Neutrophil (primary cell): ENCODE results near the gene HORMAD2.
"Not testable (repeated sequence)": the region's sequence is repeated elsewhere in the genome, so short reads cannot be mapped to it uniquely, and the experiment has no call there.

ENCODE experiments used
- H3K27ac ChIP-seq: fragments of 200-600 bp; sonication (generic); 2 replicates; pipeline ENCODE4 v1.5.1; 2016; ENCODE audit warnings: mild to moderate bottlenecking, moderate library complexity
- H3K27me3 ChIP-seq: fragments of 200-600 bp; sonication (generic); 2 replicates; pipeline ENCODE4 v1.6.0; 2016; ENCODE audit warnings: mild to moderate bottlenecking
- H3K36me3 ChIP-seq: fragments of 200-600 bp; sonication (generic); 2 replicates; pipeline ENCODE4 v1.5.1; 2017
- H3K4me1 ChIP-seq, 2 experiments: fragments of 200-600 bp in 1 of 2; sonication (generic) in 1 of 2; 1 replicate in 1 of 2; 2 replicates in 1 of 2; pipeline versions ENCODE4 v1.5.1 to v1.6.1; 2013 to 2016; ENCODE audit warnings: low read depth in 1 of 2, low read length in 1 of 2, mild to moderate bottlenecking in 1 of 2, moderate library complexity in 1 of 2; ENCODE audit not compliant: control insufficient read depth in 1 of 2, insufficient read depth in 1 of 2
- H3K4me3 ChIP-seq, 2 experiments: fragments of 200-600 bp in 1 of 2; sonication (generic) in 1 of 2; 1 replicate in 1 of 2; 2 replicates in 1 of 2; pipeline ENCODE4 v1.5.1; 2013 to 2016; ENCODE audit warnings: low read depth in 1 of 2, low read length in 1 of 2, mild to moderate bottlenecking in 1 of 2, moderate library complexity in 1 of 2
- H3K9me3 ChIP-seq: fragments of 200-600 bp; sonication (generic); 2 replicates; pipeline ENCODE4 v1.5.1; 2016
- TF ChIP-seq, protein P1 (sequence below): fragments of 200-600 bp; sonication (generic); IDR thresholded peaks from 2 replicates; pipeline ENCODE4 v1.5.1; 2016; ENCODE audit warnings: antibody characterized with exemption

HORMAD2 gene

GRCh38 chr22:30056015-30056414 lies 24.2 kb upstream of the HORMAD2 start:
- TF ChIP-seq, protein P1, sequence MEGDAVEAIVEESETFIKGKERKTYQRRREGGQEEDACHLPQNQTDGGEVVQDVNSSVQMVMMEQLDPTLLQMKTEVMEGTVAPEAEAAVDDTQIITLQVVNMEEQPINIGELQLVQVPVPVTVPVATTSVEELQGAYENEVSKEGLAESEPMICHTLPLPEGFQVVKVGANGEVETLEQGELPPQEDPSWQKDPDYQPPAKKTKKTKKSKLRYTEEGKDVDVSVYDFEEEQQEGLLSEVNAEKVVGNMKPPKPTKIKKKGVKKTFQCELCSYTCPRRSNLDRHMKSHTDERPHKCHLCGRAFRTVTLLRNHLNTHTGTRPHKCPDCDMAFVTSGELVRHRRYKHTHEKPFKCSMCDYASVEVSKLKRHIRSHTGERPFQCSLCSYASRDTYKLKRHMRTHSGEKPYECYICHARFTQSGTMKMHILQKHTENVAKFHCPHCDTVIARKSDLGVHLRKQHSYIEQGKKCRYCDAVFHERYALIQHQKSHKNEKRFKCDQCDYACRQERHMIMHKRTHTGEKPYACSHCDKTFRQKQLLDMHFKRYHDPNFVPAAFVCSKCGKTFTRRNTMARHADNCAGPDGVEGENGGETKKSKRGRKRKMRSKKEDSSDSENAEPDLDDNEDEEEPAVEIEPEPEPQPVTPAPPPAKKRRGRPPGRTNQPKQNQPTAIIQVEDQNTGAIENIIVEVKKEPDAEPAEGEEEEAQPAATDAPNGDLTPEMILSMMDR, result no peak

DNA sequence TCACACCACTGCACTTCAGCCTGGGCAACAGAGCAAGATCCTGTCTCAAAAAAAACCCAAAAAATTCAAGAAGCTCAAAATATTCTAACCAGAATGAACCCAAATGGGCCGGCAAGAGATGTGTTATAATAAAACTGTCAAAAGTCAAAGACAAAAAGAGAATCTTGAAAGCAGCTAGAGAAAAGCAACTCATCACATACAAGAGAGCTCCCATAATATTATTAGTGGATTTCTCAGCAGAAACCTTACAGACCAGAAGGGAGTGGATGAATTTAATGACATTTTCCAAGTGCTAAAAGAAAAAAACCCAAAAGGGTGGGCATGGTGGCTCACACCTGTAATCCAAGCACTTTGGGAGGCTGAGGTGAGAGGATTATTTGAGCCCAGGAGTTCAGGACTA lies 22.9 kb upstream of the HORMAD2 start:
- Histone ChIP-seq H3K4me3 (no peak overlapping the region), H3K9me3 (no peaks in the 10 kb centered on the region), H3K36me3 (no peaks in the 10 kb centered on the region), H3K27me3 (no peaks in the 10 kb centered on the region), H3K27ac (no peak overlapping the region), H3K4me1 (peaks cover 4 to 10% of the 10 kb centered on the region in 2 experiments)
- TF ChIP-seq, protein P1, result no peak

More at GRCh38 chr22:30056015-30056414, 24.2 kb upstream of the HORMAD2 start:
- no peaks in the 10 kb centered on the region for H3K27me3 ChIP-seq
- H3K27ac ChIP-seq, result no peak overlapping the region
- no peaks in the 10 kb centered on the region for H3K9me3 ChIP-seq
- H3K4me3 ChIP-seq, result no peak overlapping the region
- H3K36me3 ChIP-seq, result no peaks in the 10 kb centered on the region
- no peaks in the 10 kb centered on the region for H3K4me1 ChIP-seq

- not testable (repeated sequence) for H3K36me3 ChIP-seq, H3K4me3 ChIP-seq, H3K9me3 ChIP-seq, H3K27me3 ChIP-seq, H3K27ac ChIP-seq
- peaks cover 4 to 10% of the 10 kb centered on the region in 2 experiments for H3K4me1 ChIP-seq
Observed at GRCh38 chr22:30059346-30060020, 20.8 kb upstream of the HORMAD2 start.

- H3K27ac ChIP-seq, H3K4me3 ChIP-seq, H3K9me3 ChIP-seq, H3K27me3 ChIP-seq, H3K36me3 ChIP-seq: not testable (repeated sequence)
- peaks cover 4 to 10% of the 10 kb centered on the region in 2 experiments for H3K4me1 ChIP-seq
Observed at GRCh38 chr22:30061094-30061493, 19.2 kb upstream of the HORMAD2 start.

GRCh38 chr22:30062259-30062658 lies 18.0 kb upstream of the HORMAD2 start:
- Histone ChIP-seq H3K9me3 (no peaks in the 10 kb centered on the region), H3K27ac (no peak overlapping the region)

DNA sequence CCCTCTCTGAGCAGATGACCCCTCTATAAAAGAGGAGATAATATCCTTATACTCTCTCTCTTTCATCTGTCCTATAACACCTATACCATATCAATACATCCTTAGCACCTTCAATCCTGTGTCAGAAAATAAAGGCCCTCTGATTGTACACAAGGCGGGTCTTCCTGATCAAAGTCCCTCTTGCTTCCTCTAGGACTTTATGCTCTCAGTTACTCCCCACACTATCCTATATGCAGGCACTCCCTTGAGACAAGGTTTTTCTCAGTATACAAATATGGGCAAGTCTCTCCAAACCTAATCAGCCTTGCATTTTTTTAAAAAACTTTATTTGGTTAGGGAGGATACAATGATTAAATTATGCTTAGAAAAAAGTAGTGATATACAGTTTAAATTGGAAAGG lies 17.3 kb upstream of the HORMAD2 start:
- H3K27ac ChIP-seq, result no peak overlapping the region
- no peaks in the 10 kb centered on the region for H3K36me3 ChIP-seq
- no peaks in the 10 kb centered on the region for H3K27me3 ChIP-seq
- H3K9me3 ChIP-seq, result no peaks in the 10 kb centered on the region
- H3K4me3 ChIP-seq, result no peak overlapping the region
- TF ChIP-seq, protein P1, result no peak
- peaks cover 4 to 10% of the 10 kb centered on the region in 2 experiments for H3K4me1 ChIP-seq

More at GRCh38 chr22:30062259-30062658, 18.0 kb upstream of the HORMAD2 start:
- H3K4me3 ChIP-seq, result no peak overlapping the region
- H3K27me3 ChIP-seq, result no peaks in the 10 kb centered on the region
- TF ChIP-seq, protein P1, result no peak
- H3K36me3 ChIP-seq, result no peaks in the 10 kb centered on the region
- peaks cover 4 to 10% of the 10 kb centered on the region in 2 experiments for H3K4me1 ChIP-seq
